Measurements from ENCODE around the gene KRTAP10-3.
"Not testable (repeated sequence)": the region's sequence is repeated elsewhere in the genome, so short reads cannot be mapped to it uniquely, and the experiment has no call there.

KRTAP10-3 gene

GRCh38 chr21:44583089-44583799, 24.6 kb upstream of the KRTAP10-3 start:
- no peak overlapping the region for H3K27ac ChIP-seq
- DNase-seq, result no peak
- no peak for TF ChIP-seq CTCF (IDR thresholded peaks at IDR 0.05)
- H3K4me1 ChIP-seq, result no peaks in the 10 kb centered on the region
- H3K27me3 ChIP-seq, result peaks cover 0 to 27% of the 10 kb centered on the region in 2 donors
- no peak overlapping the region for H3K4me3 ChIP-seq
- intact Hi-C loops (cut with DNase I; ENCODE audit: low total_unique reads), result no loop called here
- no peaks in the 10 kb centered on the region for H3K36me3 ChIP-seq
- peaks cover 0 to 30% (median 24%) of the 10 kb centered on the region in 3 donors for H3K9me3 ChIP-seq

- H3K27ac ChIP-seq, result no peak overlapping the region
- peak in 1 of 2 donors; percentile 37 for DNase-seq
- no peaks in the 10 kb centered on the region for H3K36me3 ChIP-seq
- H3K4me3 ChIP-seq, result no peak overlapping the region
- peaks cover 0 to 27% of the 10 kb centered on the region in 2 donors for H3K27me3 ChIP-seq
- H3K4me1 ChIP-seq, result no peaks in the 10 kb centered on the region
- H3K9me3 ChIP-seq, result peaks cover 0 to 35% (median 30%) of the 10 kb centered on the region in 3 donors
- intact Hi-C loops (cut with DNase I; ENCODE audit: low total_unique reads), result no loop called here
- TF ChIP-seq CTCF (IDR thresholded peaks at IDR 0.05), result no peak
Observed at GRCh38 chr21:44582055-44582454, 23.5 kb upstream of the KRTAP10-3 start.

GRCh38 chr21:44581158-44581557, 22.6 kb upstream of the KRTAP10-3 start:
- no peak overlapping the region for H3K4me3 ChIP-seq
- no peak for DNase-seq
- H3K36me3 ChIP-seq, result no peaks in the 10 kb centered on the region
- intact Hi-C loops (cut with DNase I; ENCODE audit: low total_unique reads), result no loop called here
- no peaks in the 10 kb centered on the region for H3K4me1 ChIP-seq
- peaks cover 0 to 43% (median 30%) of the 10 kb centered on the region in 3 donors for H3K9me3 ChIP-seq
- no peak overlapping the region for H3K27ac ChIP-seq
- TF ChIP-seq CTCF (IDR thresholded peaks at IDR 0.05), result no peak
- H3K27me3 ChIP-seq, result peaks cover 0 to 23% of the 10 kb centered on the region in 2 donors

GRCh38 chr21:44580231-44580821, 21.7 kb upstream of the KRTAP10-3 start, which contains the start of gene KRTAP10-5:
Gene KRTAP10-5 (minus strand): TSS chr21:44580604. CDS start chr21:44580578, 26 bp downstream.
- H3K4me1 ChIP-seq; H3K4me3 ChIP-seq; H3K27ac ChIP-seq; DNase-seq; intact Hi-C loops (cut with DNase I; ENCODE audit: low total_unique reads); H3K36me3 ChIP-seq: not testable (repeated sequence)
- Histone ChIP-seq H3K27me3 (peaks cover 0 to 15% of the 10 kb centered on the region in 2 donors), H3K9me3 (peaks cover 0 to 43% (median 30%) of the 10 kb centered on the region in 3 donors)

GRCh38 chr21:44579833-44580144, 21.2 kb upstream of the KRTAP10-3 start:
- Histone ChIP-seq H3K36me3 (no peaks in the 10 kb centered on the region), H3K4me1 (no peaks in the 10 kb centered on the region), H3K9me3 (peaks cover 0 to 43% (median 30%) of the 10 kb centered on the region in 3 donors), H3K27me3 (peaks cover 0 to 20% of the 10 kb centered on the region in 2 donors), H3K4me3 (no peak overlapping the region), H3K27ac (no peak overlapping the region)
- DNase-seq, result peak in 1 of 2 donors; percentile 48
- intact Hi-C loops (cut with DNase I; ENCODE audit: low total_unique reads), result no loop called here
- TF ChIP-seq CTCF (IDR thresholded peaks at IDR 0.05), result no peak
